ENCODE data around the gene ACTN2.

ACTN2 gene

GRCh38 chr1:236794585-236795034, 108.3 kb downstream of the ACTN2 start (continued):
- TF ChIP-seq ZNF639 (tag by site-specific recombination; IDR thresholded peaks at IDR 0.05), result peak; percentile 64; the same call in 1 of the 2 replicates
- no peak; the same call in 1 of the 2 replicates for TF ChIP-seq ZNF785 (tag by site-specific recombination; IDR thresholded peaks at IDR 0.05)
- no peak for TF ChIP-seq ZNF16 (tag by site-specific recombination; IDR thresholded peaks at IDR 0.05; ENCODE audit: low read depth)
- TF ChIP-seq ZNF707 (tag by site-specific recombination; IDR thresholded peaks at IDR 0.05), result no peak
- peak; percentile 64; the same call in 1 of the 2 replicates for TF ChIP-seq ZBTB8A (tag by site-specific recombination; IDR thresholded peaks at IDR 0.05)
- no peak for TF ChIP-seq ZNF19 (tag by site-specific recombination; IDR thresholded peaks at IDR 0.05; ENCODE audit: low read depth)
- peak; percentile 57; the same call in 1 of the 2 replicates for TF ChIP-seq ZSCAN16 (tag by site-specific recombination; IDR thresholded peaks at IDR 0.05)
- no peak for TF ChIP-seq ZNF677 (tag by site-specific recombination; IDR thresholded peaks at IDR 0.05)
- no peak; the same call in 1 of the 2 replicates for TF ChIP-seq ZNF335 (tag by site-specific recombination; conservative IDR thresholded peaks at IDR 0.05)
- TF ChIP-seq KLF8 (tag by site-specific recombination; IDR thresholded peaks at IDR 0.05), result no peak
- no peak; the same call in 1 of the 2 replicates for TF ChIP-seq FEZF1 (tag by site-specific recombination; IDR thresholded peaks at IDR 0.05)
- no peak for TF ChIP-seq ZNF488 (tag by site-specific recombination; IDR thresholded peaks at IDR 0.05)
- peak; percentile 16; the same call in 1 of the 2 replicates for TF ChIP-seq ZNF362 (tag by site-specific recombination; IDR thresholded peaks at IDR 0.05)
- no peak for TF ChIP-seq ZFP3 (tag by site-specific recombination; IDR thresholded peaks at IDR 0.05; ENCODE audit: low read depth)
- TF ChIP-seq ZBTB48 (tag by site-specific recombination; IDR thresholded peaks at IDR 0.05), result no peak
- TF ChIP-seq KLF7 (tag by site-specific recombination; IDR thresholded peaks at IDR 0.05; ENCODE audit: borderline replicate concordance), result no peak
- no peak for TF ChIP-seq ZNF239 (tag by site-specific recombination; IDR thresholded peaks at IDR 0.05)
- TF ChIP-seq ZFP37 (tag by site-specific recombination; IDR thresholded peaks at IDR 0.05), result no peak
- no peak for TF ChIP-seq ZNF423 (tag by site-specific recombination; IDR thresholded peaks at IDR 0.05)
- no peak for TF ChIP-seq ZIC2 (tag by site-specific recombination; IDR thresholded peaks at IDR 0.05)
- no peak for TF ChIP-seq PRDM4 (tag by site-specific recombination; IDR thresholded peaks at IDR 0.05)
- TF ChIP-seq ZNF211 (tag by site-specific recombination; IDR thresholded peaks at IDR 0.05; ENCODE audit: low read depth), result no peak
- TF ChIP-seq ZNF664 (tag by site-specific recombination; IDR thresholded peaks at IDR 0.05), result peak; percentile 92
- no peak for TF ChIP-seq ZNF175 (tag by site-specific recombination; IDR thresholded peaks at IDR 0.05)
- peak; percentile 93 for TF ChIP-seq ZSCAN30 (tag by site-specific recombination; IDR thresholded peaks at IDR 0.05)
- TF ChIP-seq ZNF37A (tag by site-specific recombination; IDR thresholded peaks at IDR 0.05), result no peak
- no peak for TF ChIP-seq ZNF266 (tag by site-specific recombination; IDR thresholded peaks at IDR 0.05; ENCODE audit: low read depth)
- TF ChIP-seq SCRT1 (tag by site-specific recombination; IDR thresholded peaks at IDR 0.05; ENCODE audit: borderline replicate concordance), result no peak
- no peak for TF ChIP-seq GLIS1 (tag by site-specific recombination; IDR thresholded peaks at IDR 0.05)
- TF ChIP-seq ZSCAN4 (tag by site-specific recombination; IDR thresholded peaks at IDR 0.05), result no peak; the same call in 1 of the 2 replicates
- no peak for TF ChIP-seq ZBTB17 (tag by site-specific recombination; IDR thresholded peaks at IDR 0.05)
- no peak for TF ChIP-seq BCL11B (tag by site-specific recombination; IDR thresholded peaks at IDR 0.05; ENCODE audit: low read depth)
- TF ChIP-seq ZNF155 (tag by site-specific recombination; IDR thresholded peaks at IDR 0.05), result no peak
- TF ChIP-seq ZNF777 (tag by site-specific recombination; IDR thresholded peaks at IDR 0.05; ENCODE audit: borderline replicate concordance), result no peak
- 0 out of 2 replicates have a peak, but pooled peaks have one; percentile 32 for TF ChIP-seq KLF10 (tag by site-specific recombination; IDR thresholded peaks at IDR 0.05)
- no peak for TF ChIP-seq ZNF114 (tag by site-specific recombination; IDR thresholded peaks at IDR 0.05)
- no peak for TF ChIP-seq ZBTB21 (tag by site-specific recombination; IDR thresholded peaks at IDR 0.05)
